ENCODE data around the gene BCL2L13.

GRCh38 chr22:17742527-17742902, 104.0 kb downstream of the BCL2L13 start:
- TF ChIP-seq POLR2A (IDR thresholded peaks at IDR 0.05): no peak
- peak; percentile 55 to 60 (median 58) for TF ChIP-seq CTCF (IDR thresholded peaks at IDR 0.05)
- no peak for TF ChIP-seq POLR2AphosphoS5 (IDR thresholded peaks at IDR 0.05)
